GM21717 (cell line): ENCODE results near the gene DENND2A.

ENCODE experiments used
- ATAC-seq: cut with Tn5 transposase; IDR thresholded peaks from one replicate; pipeline ENCODE4 v1.9.1; 2021; ENCODE audit warnings: mild to moderate bottlenecking, moderate library complexity; ENCODE audit not compliant: unreplicated experiment

The DENND2A gene

DNA sequence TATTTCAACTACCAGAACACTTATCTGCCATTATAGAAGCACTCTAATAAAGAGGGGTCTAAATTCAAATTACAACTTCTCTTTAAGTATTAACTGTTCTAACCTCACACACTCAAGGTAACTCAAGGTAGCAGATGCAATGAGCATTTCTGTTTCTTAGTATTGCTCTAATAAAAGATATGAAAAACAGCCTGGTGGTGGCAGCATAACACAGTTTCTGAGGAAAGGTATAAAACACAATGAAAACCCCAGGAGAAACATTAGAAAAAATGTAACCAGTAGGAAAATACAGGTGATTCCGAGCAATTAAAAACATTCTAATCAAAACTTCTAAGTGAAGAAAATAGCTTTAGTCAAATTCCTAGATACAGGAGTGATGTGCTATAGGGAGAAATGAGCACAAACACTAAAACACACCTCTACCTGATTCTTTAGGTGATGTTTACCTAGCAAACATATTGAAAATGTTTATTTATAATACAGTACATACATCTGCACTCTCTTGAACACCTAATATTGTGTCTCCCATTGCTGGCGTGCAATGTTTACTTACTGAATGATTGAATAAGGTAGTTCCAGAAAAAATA, 164.8 kb downstream of the DENND2A start:
- no peak for ATAC-seq
